NOMO-1 (cell line): Measurements from ENCODE around the gene NSUN7.
A peak's percentile ranks its signal among the peaks of the same experiment; 100 is the strongest.

Experiments
- DNase-seq, 2 experiments: peaks; one replicate each; lab custom pipeline; 2025; ENCODE audit not compliant: unreplicated experiment in 2 of 2; lab: John Stamatoyannopoulos, UW

Gene NSUN7

GRCh38 chr4:40844261-40844660 is 94.5 kb downstream of the NSUN7 start:
- no peak for DNase-seq

DNA sequence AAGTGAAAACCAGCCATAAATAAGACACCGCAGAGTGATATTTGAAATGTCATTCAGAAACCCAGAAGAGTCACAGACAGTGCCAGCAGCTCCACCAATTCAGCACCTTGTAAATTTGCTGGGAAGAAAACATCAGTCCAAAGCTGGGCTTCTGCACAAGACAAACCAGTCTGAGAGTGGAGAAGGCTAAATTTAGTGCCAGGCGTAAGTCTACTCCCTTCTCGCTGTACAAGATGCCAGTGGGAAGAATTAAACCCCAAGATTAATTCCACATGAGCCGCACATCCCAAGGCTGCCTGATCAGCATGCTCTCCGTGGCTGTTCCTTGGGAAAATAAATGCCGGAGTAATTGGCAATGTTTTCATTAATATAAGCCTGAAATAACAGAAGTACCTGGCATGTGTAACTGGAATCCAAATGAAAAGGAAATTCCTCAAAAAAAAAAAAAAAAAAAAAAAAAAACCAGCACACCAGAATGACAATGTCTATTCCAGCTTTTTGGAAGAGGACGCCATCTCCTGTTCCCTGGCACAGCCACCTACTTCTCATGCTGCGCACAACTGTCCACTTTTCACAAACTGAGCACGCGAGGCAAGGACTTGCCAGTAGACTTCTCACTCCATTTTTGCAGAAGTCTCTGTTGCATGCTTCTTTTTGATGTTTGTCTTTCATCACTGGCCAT is 95.5 kb downstream of the NSUN7 start:
- DNase-seq, result no peak

DNA sequence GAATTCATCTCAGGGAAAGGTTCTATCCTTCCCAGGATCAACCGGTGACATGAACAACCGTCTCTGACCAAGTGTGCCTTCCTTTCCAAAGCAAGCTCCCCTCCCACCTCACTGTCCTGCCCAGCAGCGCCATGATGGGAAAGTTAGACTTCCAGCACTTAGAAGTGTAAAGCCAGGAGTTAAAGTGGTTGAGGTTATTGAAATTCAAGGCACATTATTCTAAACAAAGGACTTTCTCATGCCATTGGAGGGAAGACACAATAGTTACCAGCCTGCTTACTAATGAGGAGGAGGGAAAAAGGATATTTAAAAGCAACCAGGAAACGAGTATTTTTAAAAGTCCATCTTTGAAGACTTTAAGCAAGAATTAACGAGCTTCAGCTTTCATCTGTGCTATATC is 96.8 kb downstream of the NSUN7 start:
- DNase-seq, result no peak

GRCh38 chr4:40848251-40848650 is 98.5 kb downstream of the NSUN7 start:
- no peak for DNase-seq

GRCh38 chr4:40848940-40849339 is 99.2 kb downstream of the NSUN7 start:
- DNase-seq, result no peak

DNA sequence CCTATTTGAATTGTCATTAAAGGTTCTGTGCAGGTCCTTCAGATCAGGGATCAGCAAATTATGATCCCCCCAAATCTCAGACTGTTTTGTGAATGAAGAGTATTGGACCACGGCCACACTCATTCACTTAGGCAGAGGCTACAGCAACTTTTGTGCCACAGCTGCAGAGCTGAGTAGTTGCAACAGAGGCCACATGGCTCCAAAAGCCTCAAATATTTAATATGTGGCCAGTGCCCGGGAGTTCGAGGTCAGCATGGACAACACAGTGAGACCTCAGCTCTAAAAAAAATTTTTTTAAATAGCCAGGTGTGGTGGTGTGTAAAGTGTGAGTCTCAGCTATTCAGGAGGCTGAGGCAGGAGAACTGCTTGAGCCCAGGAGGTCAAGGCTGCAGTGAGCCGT is 100.7 kb downstream of the NSUN7 start:
- no peak for DNase-seq

GRCh38 chr4:40856277-40856839 is 106.6 kb downstream of the NSUN7 start:
- DNase-seq, result peak in 1 of 2 experiments; percentile 16

- peak; percentile 72 to 80 for DNase-seq
Measured at GRCh38 chr4:40856840-40857362, 107.1 kb downstream of the NSUN7 start.

DNA sequence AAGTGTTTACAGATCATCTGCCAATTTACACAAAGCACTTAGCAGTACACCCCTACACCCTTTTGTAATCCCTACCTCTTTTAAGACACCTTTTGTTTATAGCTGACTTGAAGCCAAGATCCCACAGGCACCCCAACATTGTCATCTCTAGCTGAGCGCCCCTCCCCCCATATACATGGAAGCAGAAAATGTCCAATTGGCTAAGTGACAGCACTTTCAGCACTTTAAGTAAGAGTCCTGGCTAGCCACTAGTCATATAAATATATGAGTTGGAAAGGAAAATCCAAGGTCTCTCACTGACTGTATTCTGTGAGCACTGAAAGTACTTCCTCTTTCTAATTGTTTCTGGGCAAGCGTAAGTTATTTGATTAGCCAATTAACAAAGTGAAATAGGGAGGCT is 108.2 kb downstream of the NSUN7 start:
- peak; percentile 46 to 74 for DNase-seq

DNA sequence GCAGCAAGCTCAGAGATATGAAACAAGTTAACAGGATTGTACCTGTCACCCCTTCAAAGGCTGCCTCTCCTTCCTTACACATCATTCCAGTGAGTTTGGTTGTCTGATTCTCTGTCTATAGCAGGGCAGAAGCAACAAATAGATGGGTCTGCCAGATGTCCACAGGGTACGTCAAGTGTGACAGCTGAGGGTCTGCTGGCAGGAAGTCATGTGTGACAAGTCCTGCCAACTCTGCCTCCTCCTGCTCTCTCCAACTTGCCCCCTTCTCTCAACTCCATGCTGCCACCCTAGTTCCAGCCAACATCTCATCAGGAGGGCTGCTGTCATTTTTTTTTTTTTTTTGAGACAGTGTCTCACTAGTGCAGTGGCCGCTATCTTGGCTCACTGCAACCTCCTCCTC is 109.2 kb downstream of the NSUN7 start:
- DNase-seq, result no peak
